Measurements from ENCODE around the gene TNIK.

The TNIK gene

GRCh38 chr3:171459942-171460724 lies at the start of gene TNIK:
Gene TNIK, minus strand, starts transcription at chr3:171460405. Its CDS starts 342 bp downstream, at chr3:171460063.
- Histone ChIP-seq H3F3A (ENCODE audit: low read depth) (0 out of 2 replicates have a peak, but pooled peaks cover 3% of the 10 kb centered on the region), H3K79me2 (ENCODE audit: insufficient read depth, low read length) (peaks cover 66% of the 10 kb centered on the region), H3K4me2 (ENCODE audit: low read depth, low read length, poor library complexity, severe bottlenecking) (peak within 1 kb of the TSS; percentile 87), H3K4me3 (ENCODE audit: low read length, poor library complexity, severe bottlenecking) (peak within 1 kb of the TSS; percentile 85), H4K20me1 (ENCODE audit: insufficient read depth, low read length, poor library complexity, severe bottlenecking) (peaks cover 28% of the 10 kb centered on the region), H3K4me1 (ENCODE audit: insufficient read depth, low read length, poor library complexity, severe bottlenecking) (peaks cover 42% of the 10 kb centered on the region), H3K27me3 (ENCODE audit: insufficient read depth, low read length, poor library complexity, severe bottlenecking) (no peaks in the 10 kb centered on the region), H3K9me2 (replicated peaks; ENCODE audit: low read depth, low read length) (no peaks in the 10 kb centered on the region), H2AFZ (ENCODE audit: low read length) (peak within 1 kb of the TSS; percentile 96), H3K9ac (ENCODE audit: low read depth, low read length, poor library complexity, severe bottlenecking) (peak within 1 kb of the TSS; percentile 84), H3K36me3 (ENCODE audit: insufficient read depth, low read length) (no peaks in the 10 kb centered on the region), H3K9me3 (ENCODE audit: insufficient read depth, low read depth, low read length) (no peaks in the 10 kb centered on the region)
- TF ChIP-seq, protein P1, sequence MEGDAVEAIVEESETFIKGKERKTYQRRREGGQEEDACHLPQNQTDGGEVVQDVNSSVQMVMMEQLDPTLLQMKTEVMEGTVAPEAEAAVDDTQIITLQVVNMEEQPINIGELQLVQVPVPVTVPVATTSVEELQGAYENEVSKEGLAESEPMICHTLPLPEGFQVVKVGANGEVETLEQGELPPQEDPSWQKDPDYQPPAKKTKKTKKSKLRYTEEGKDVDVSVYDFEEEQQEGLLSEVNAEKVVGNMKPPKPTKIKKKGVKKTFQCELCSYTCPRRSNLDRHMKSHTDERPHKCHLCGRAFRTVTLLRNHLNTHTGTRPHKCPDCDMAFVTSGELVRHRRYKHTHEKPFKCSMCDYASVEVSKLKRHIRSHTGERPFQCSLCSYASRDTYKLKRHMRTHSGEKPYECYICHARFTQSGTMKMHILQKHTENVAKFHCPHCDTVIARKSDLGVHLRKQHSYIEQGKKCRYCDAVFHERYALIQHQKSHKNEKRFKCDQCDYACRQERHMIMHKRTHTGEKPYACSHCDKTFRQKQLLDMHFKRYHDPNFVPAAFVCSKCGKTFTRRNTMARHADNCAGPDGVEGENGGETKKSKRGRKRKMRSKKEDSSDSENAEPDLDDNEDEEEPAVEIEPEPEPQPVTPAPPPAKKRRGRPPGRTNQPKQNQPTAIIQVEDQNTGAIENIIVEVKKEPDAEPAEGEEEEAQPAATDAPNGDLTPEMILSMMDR (conservative IDR thresholded peaks at IDR 0.05; ENCODE audit: low read length) = peak; percentile 54; the same call in 1 of the 2 replicates
- no peak for TF ChIP-seq EZH2phosphoT487 (IDR thresholded peaks at IDR 0.05; ENCODE audit: borderline replicate concordance)

- Histone ChIP-seq H4K20me1 (ENCODE audit: insufficient read depth, low read length, poor library complexity, severe bottlenecking) (no peaks in the 10 kb centered on the region), H2AFZ (ENCODE audit: low read length) (no peak overlapping the region), H3K4me1 (ENCODE audit: insufficient read depth, low read length, poor library complexity, severe bottlenecking) (no peaks in the 10 kb centered on the region), H3K9ac (ENCODE audit: low read depth, low read length, poor library complexity, severe bottlenecking) (no peak overlapping the region), H3K36me3 (ENCODE audit: insufficient read depth, low read length) (no peaks in the 10 kb centered on the region), H3K79me2 (ENCODE audit: insufficient read depth, low read length) (no peaks in the 10 kb centered on the region), H3K4me2 (ENCODE audit: low read depth, low read length, poor library complexity, severe bottlenecking) (no peak overlapping the region), H3K9me3 (ENCODE audit: insufficient read depth, low read depth, low read length) (peaks cover 7% of the 10 kb centered on the region; the same call in 1 of the 2 replicates), H3K4me3 (ENCODE audit: low read length, poor library complexity, severe bottlenecking) (no peak overlapping the region), H3K9me2 (replicated peaks; ENCODE audit: low read depth, low read length) (no peaks in the 10 kb centered on the region), H3F3A (ENCODE audit: low read depth) (no peaks in the 10 kb centered on the region), H3K27me3 (ENCODE audit: insufficient read depth, low read length, poor library complexity, severe bottlenecking) (no peaks in the 10 kb centered on the region)
- TF ChIP-seq, protein P1 (conservative IDR thresholded peaks at IDR 0.05; ENCODE audit: low read length) = no peak
- no peak for TF ChIP-seq EZH2phosphoT487 (IDR thresholded peaks at IDR 0.05; ENCODE audit: borderline replicate concordance)
These were observed 48.5 kb upstream of the TNIK start for GRCh38 chr3:171508676-171509075.

- H3K36me3 ChIP-seq (ENCODE audit: insufficient read depth, low read length) = no peaks in the 10 kb centered on the region
- no peaks in the 10 kb centered on the region for H4K20me1 ChIP-seq (ENCODE audit: insufficient read depth, low read length, poor library complexity, severe bottlenecking)
- TF ChIP-seq, protein P1 (conservative IDR thresholded peaks at IDR 0.05; ENCODE audit: low read length) = no peak
- TF ChIP-seq EZH2phosphoT487 (IDR thresholded peaks at IDR 0.05; ENCODE audit: borderline replicate concordance) = no peak
- no peaks in the 10 kb centered on the region for H3K79me2 ChIP-seq (ENCODE audit: insufficient read depth, low read length)
- no peak overlapping the region; the same call in 1 of the 2 replicates for H2AFZ ChIP-seq (ENCODE audit: low read length)
- no peaks in the 10 kb centered on the region for H3F3A ChIP-seq (ENCODE audit: low read depth)
- peaks cover 7% of the 10 kb centered on the region; the same call in 1 of the 2 replicates for H3K9me3 ChIP-seq (ENCODE audit: insufficient read depth, low read depth, low read length)
- no peaks in the 10 kb centered on the region for H3K9me2 ChIP-seq (replicated peaks; ENCODE audit: low read depth, low read length)
- no peaks in the 10 kb centered on the region for H3K27me3 ChIP-seq (ENCODE audit: insufficient read depth, low read length, poor library complexity, severe bottlenecking)
- H3K4me3 ChIP-seq (ENCODE audit: low read length, poor library complexity, severe bottlenecking) = no peak overlapping the region
- no peaks in the 10 kb centered on the region for H3K4me1 ChIP-seq (ENCODE audit: insufficient read depth, low read length, poor library complexity, severe bottlenecking)
- no peak overlapping the region for H3K4me2 ChIP-seq (ENCODE audit: low read depth, low read length, poor library complexity, severe bottlenecking)
- no peak overlapping the region for H3K9ac ChIP-seq (ENCODE audit: low read depth, low read length, poor library complexity, severe bottlenecking)
These were observed 48.0 kb upstream of the TNIK start for GRCh38 chr3:171508206-171508605.

Data from Loucy (cell line).